Right lobe of liver (tissue), 6 donors: ENCODE measurements around the gene TDRKH. TPM values are rescaled to one million over a fixed set of nuclear protein-coding genes. Genes with fewer than 3 reads are reported as not detected.

Experiments
- ATAC-seq, 4 donors: fragments of 200-7000 bp; cut with Tn5 transposase; one replicate each; pipeline ENCODE4 v1.9.1; 2020; ENCODE audit warnings: mild to moderate bottlenecking in 4 of 4, moderate library complexity in 4 of 4
- DNase-seq, 3 donors: peaks; one replicate each; pipeline ENCODE4 v3.0.0-alpha.2; 2020
- H3K27ac ChIP-seq, 3 donors: fragments of 200-600 bp; one replicate each; pipeline ENCODE4 v1.8.0; 2022
- H3K27me3 ChIP-seq, 2 donors: fragments of 200-600 bp; one replicate each; pipeline ENCODE4 v1.8.0; 2022
- H3K36me3 ChIP-seq, 4 donors: fragments of 200-600 bp; sonication (generic) in 1 of 4; one replicate each; pipeline versions ENCODE4 v1.5.1 to v1.8.0; 2017 to 2022; ENCODE audit warnings: control low read depth in 1 of 4
- H3K4me1 ChIP-seq, 4 donors: fragments of 200-600 bp; sonication (generic) in 1 of 4; one replicate each; pipeline versions ENCODE4 v1.5.1 to v1.8.0; 2017 to 2022; ENCODE audit warnings: control low read depth in 1 of 4
- H3K4me3 ChIP-seq, 3 donors: fragments of 200-600 bp; one replicate each; pipeline ENCODE4 v1.8.0; 2022
- H3K9me3 ChIP-seq, 4 donors: fragments of 200-600 bp; sonication (generic) in 1 of 4; one replicate each; pipeline versions ENCODE4 v1.5.1 to v1.8.0; 2017 to 2022; ENCODE audit warnings: control low read depth in 1 of 4
- POLR2A ChIP-seq: fragments of 450-650 bp; IDR thresholded peaks from one replicate; pipeline ENCODE4 v1.6.1; 2017; ENCODE audit warnings: antibody characterized with exemption, mild to moderate bottlenecking
- WGBS: methylation state at CpG from one replicate; pipeline ENCODE4 v1.1.6; 2018; ENCODE audit warnings: low coverage, low lambda C conversion rate; ENCODE audit not compliant: insufficient coverage; ENCODE audit errors: missing lambda C conversion rate; 5-methylcytosine and 5-hydroxymethylcytosine counted together
- intact Hi-C, 2 donors: fragments of 100-400 bp; cut with DNase I; formaldehyde crosslinking; loops; one replicate each; pipeline versions ENCODE4 v1.11.2 to v1.14.1; 2022
- total RNA-seq, 6 experiments: library from RNA; depleted of rRNA in 2 of 6; stranded (reverse); fragments of >200 nt in 2 of 6; fragmentation: NEBNext Ultra II Directional in 3 of 6; extraction: Animal tissue kit (Norgen Biotek cat#: 25700) in 3 of 6; gene quantifications; one replicate each; pipeline versions ENCODE4 v1.1.0 to v1.2.4, GENCODE V29; 2016 to 2023
- TF ChIP-seq, protein P1 (sequence below), 4 donors: fragments of 200-600 bp in 3 of 4; fragments of 450-650 bp in 1 of 4; IDR thresholded peaks; one replicate each; pipeline versions ENCODE4 v1.5.1 to v1.8.0; 2016 to 2022; ENCODE audit warnings: antibody characterized with exemption in 4 of 4, mild to moderate bottlenecking in 2 of 4
- donor health status: DM: no; HTN: yes; CAD: no.
- donor health status: DM: no; HTN: no; CAD: no.
- donor health status: DM: no; HTN: no; CAD: no.
- donor health status: DM: no; HTN: yes; CAD: no.
- donor health status: DM: no; HTN: yes; CAD: no.

The TDRKH gene
- total RNA-seq, 6 experiments from 2014 or later: 1.7 to 12.1 (median 3.3) TPM

DNA sequence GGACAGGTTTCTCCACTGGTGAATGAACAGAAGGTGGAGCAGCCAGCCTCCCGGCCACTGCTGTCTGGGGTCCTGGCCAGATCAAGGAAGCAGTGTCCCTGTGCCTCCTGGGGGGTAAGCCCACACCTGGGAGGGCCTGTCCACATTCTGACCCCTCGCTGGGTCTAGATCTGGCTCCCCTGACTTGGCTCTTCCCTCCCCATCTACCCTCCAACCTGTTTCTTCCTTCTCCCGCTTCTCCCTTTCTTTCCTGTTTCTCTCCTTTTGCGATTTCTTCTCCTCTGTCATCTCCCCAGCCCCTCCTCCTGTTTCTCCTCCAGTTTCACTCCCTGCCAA is 40.9 kb upstream of the TDRKH start:
- Histone ChIP-seq H3K36me3 (peaks cover 0 to 4% (median 1%) of the 10 kb centered on the region in 4 donors), H3K27ac (peak overlapping the region; percentile 62 to 88 (median 71)), H3K4me3 (peak overlapping the region; percentile 57 to 74 (median 72)), H3K27me3 (no peaks in the 10 kb centered on the region), H3K4me1 (peaks cover 0 to 81% (median 32%) of the 10 kb centered on the region in 4 donors), H3K9me3 (no peaks in the 10 kb centered on the region)
- TF ChIP-seq, protein P1, sequence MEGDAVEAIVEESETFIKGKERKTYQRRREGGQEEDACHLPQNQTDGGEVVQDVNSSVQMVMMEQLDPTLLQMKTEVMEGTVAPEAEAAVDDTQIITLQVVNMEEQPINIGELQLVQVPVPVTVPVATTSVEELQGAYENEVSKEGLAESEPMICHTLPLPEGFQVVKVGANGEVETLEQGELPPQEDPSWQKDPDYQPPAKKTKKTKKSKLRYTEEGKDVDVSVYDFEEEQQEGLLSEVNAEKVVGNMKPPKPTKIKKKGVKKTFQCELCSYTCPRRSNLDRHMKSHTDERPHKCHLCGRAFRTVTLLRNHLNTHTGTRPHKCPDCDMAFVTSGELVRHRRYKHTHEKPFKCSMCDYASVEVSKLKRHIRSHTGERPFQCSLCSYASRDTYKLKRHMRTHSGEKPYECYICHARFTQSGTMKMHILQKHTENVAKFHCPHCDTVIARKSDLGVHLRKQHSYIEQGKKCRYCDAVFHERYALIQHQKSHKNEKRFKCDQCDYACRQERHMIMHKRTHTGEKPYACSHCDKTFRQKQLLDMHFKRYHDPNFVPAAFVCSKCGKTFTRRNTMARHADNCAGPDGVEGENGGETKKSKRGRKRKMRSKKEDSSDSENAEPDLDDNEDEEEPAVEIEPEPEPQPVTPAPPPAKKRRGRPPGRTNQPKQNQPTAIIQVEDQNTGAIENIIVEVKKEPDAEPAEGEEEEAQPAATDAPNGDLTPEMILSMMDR (IDR thresholded peaks at IDR 0.05): no peak
- no peak for TF ChIP-seq POLR2A
- 16% methylated on average over 3 of the region's 4 CpGs for WGBS
- intact Hi-C loops: no loop called here
- ATAC-seq (no peak), DNase-seq (no peak)

GRCh38 chr1:151830055-151830454 is 39.8 kb upstream of the TDRKH start:
- no peak for ATAC-seq
- H3K27ac ChIP-seq: no peak overlapping the region
- H3K9me3 ChIP-seq: no peaks in the 10 kb centered on the region
- intact Hi-C loops: no loop called here
- DNase-seq: peak in 1 of 3 donors; percentile 39
- WGBS: 25% methylated on average over 3 of the region's 6 CpGs
- peaks cover 0 to 77% (median 30%) of the 10 kb centered on the region in 4 donors for H3K4me1 ChIP-seq
- TF ChIP-seq POLR2A: no peak
- TF ChIP-seq, protein P1 (IDR thresholded peaks at IDR 0.05): no peak
- peak overlapping the region in 2 of 3 donors; percentile 36 to 74 for H3K4me3 ChIP-seq
- peaks cover 0 to 4% (median 1%) of the 10 kb centered on the region in 4 donors for H3K36me3 ChIP-seq
- no peaks in the 10 kb centered on the region for H3K27me3 ChIP-seq

- H3K4me1 ChIP-seq: peaks cover 0 to 75% (median 27%) of the 10 kb centered on the region in 4 donors
- H3K4me3 ChIP-seq: no peak overlapping the region
These were observed 39.2 kb upstream of the TDRKH start for GRCh38 chr1:151829352-151830046.

GRCh38 chr1:151828921-151829320 is 38.6 kb upstream of the TDRKH start:
- Histone ChIP-seq H3K9me3 (no peaks in the 10 kb centered on the region), H3K27ac (no peak overlapping the region), H3K4me3 (no peak overlapping the region), H3K4me1 (peaks cover 0 to 69% (median 25%) of the 10 kb centered on the region in 4 donors), H3K27me3 (no peaks in the 10 kb centered on the region), H3K36me3 (peaks cover 0 to 4% (median 1%) of the 10 kb centered on the region in 4 donors)
- ATAC-seq (peak in 1 of 4 donors; percentile 3), DNase-seq (peak in 2 of 3 donors; percentile 62 to 69)
- WGBS: 2% methylated on average over 5 of the region's 12 CpGs
- intact Hi-C loops: no loop called here
- no peak for TF ChIP-seq POLR2A
- TF ChIP-seq, protein P1 (IDR thresholded peaks at IDR 0.05): no peak

More at GRCh38 chr1:151829352-151830046, 39.2 kb upstream of the TDRKH start:
- Histone ChIP-seq H3K27me3 (no peaks in the 10 kb centered on the region), H3K36me3 (peaks cover 0 to 4% (median 1%) of the 10 kb centered on the region in 4 donors), H3K27ac (no peak overlapping the region), H3K9me3 (no peaks in the 10 kb centered on the region)
- no peak for ATAC-seq
- intact Hi-C loops: no loop called here
- WGBS: 21% methylated on average over 2 of the region's 4 CpGs
- TF ChIP-seq, protein P1 (IDR thresholded peaks at IDR 0.05): no peak
- no peak for TF ChIP-seq POLR2A
- DNase-seq: peak in 1 of 3 donors; percentile 13
